Right lobe of liver (tissue), 6 donors: ENCODE results near the gene CTAG1A. TPM values are rescaled to one million over a fixed set of nuclear protein-coding genes. Genes with fewer than 3 reads are reported as not detected.
A peak's percentile ranks its signal among the peaks of the same experiment; 100 is the strongest.
"Not testable (repeated sequence)": the region's sequence is repeated elsewhere in the genome, so short reads cannot be mapped to it uniquely, and the experiment has no call there.

ENCODE experiments used
- ATAC-seq, 4 donors: fragments of 200-7000 bp; cut with Tn5 transposase; one replicate each; pipeline ENCODE4 v1.9.1; 2020; ENCODE audit warnings: mild to moderate bottlenecking in 4 of 4, moderate library complexity in 4 of 4
- DNase-seq, 3 donors: peaks; one replicate each; pipeline ENCODE4 v3.0.0-alpha.2; 2020
- H3K27ac ChIP-seq, 3 donors: fragments of 200-600 bp; one replicate each; pipeline ENCODE4 v1.8.0; 2022
- H3K27me3 ChIP-seq, 2 donors: fragments of 200-600 bp; one replicate each; pipeline ENCODE4 v1.8.0; 2022
- H3K36me3 ChIP-seq, 4 donors: fragments of 200-600 bp; sonication (generic) in 1 of 4; one replicate each; pipeline versions ENCODE4 v1.5.1 to v1.8.0; 2017 to 2022; ENCODE audit warnings: control low read depth in 1 of 4
- H3K4me1 ChIP-seq, 4 donors: fragments of 200-600 bp; sonication (generic) in 1 of 4; one replicate each; pipeline versions ENCODE4 v1.5.1 to v1.8.0; 2017 to 2022; ENCODE audit warnings: control low read depth in 1 of 4
- H3K4me3 ChIP-seq, 3 donors: fragments of 200-600 bp; one replicate each; pipeline ENCODE4 v1.8.0; 2022
- H3K9me3 ChIP-seq, 4 donors: fragments of 200-600 bp; sonication (generic) in 1 of 4; one replicate each; pipeline versions ENCODE4 v1.5.1 to v1.8.0; 2017 to 2022; ENCODE audit warnings: control low read depth in 1 of 4
- POLR2A ChIP-seq: fragments of 450-650 bp; IDR thresholded peaks from one replicate; pipeline ENCODE4 v1.6.1; 2017; ENCODE audit warnings: antibody characterized with exemption, mild to moderate bottlenecking
- WGBS: methylation state at CpG from one replicate; pipeline ENCODE4 v1.1.6; 2018; ENCODE audit warnings: low coverage, low lambda C conversion rate; ENCODE audit not compliant: insufficient coverage; ENCODE audit errors: missing lambda C conversion rate; 5-methylcytosine and 5-hydroxymethylcytosine counted together
- intact Hi-C, 2 donors: fragments of 100-400 bp; cut with DNase I; formaldehyde crosslinking; loops; one replicate each; pipeline versions ENCODE4 v1.11.2 to v1.14.1; 2022
- long read RNA-seq: library from polyadenylated mRNA; unstranded; transcript quantifications from one replicate; pipeline ENCODE4 v2.0.0, GENCODE V29; 2019
- total RNA-seq, 6 experiments: library from RNA; depleted of rRNA in 2 of 6; stranded (reverse); fragments of >200 nt in 2 of 6; fragmentation: NEBNext Ultra II Directional in 3 of 6; extraction: Animal tissue kit (Norgen Biotek cat#: 25700) in 3 of 6; gene quantifications; one replicate each; pipeline versions ENCODE4 v1.1.0 to v1.2.4, GENCODE V29; 2016 to 2023
- TF ChIP-seq, protein P1 (sequence below), 4 donors: fragments of 200-600 bp in 3 of 4; fragments of 450-650 bp in 1 of 4; IDR thresholded peaks; one replicate each; pipeline versions ENCODE4 v1.5.1 to v1.8.0; 2016 to 2022; ENCODE audit warnings: antibody characterized with exemption in 4 of 4, mild to moderate bottlenecking in 2 of 4
- donor health status: DM: no; HTN: yes; CAD: no.
- donor health status: DM: no; HTN: no; CAD: no.
- donor health status: DM: no; HTN: no; CAD: no.
- donor health status: DM: no; HTN: yes; CAD: no.
- donor health status: DM: no; HTN: yes; CAD: no.

CTAG1A gene
- total RNA-seq, result not detected
- long read RNA-seq, result 0 reads

DNA sequence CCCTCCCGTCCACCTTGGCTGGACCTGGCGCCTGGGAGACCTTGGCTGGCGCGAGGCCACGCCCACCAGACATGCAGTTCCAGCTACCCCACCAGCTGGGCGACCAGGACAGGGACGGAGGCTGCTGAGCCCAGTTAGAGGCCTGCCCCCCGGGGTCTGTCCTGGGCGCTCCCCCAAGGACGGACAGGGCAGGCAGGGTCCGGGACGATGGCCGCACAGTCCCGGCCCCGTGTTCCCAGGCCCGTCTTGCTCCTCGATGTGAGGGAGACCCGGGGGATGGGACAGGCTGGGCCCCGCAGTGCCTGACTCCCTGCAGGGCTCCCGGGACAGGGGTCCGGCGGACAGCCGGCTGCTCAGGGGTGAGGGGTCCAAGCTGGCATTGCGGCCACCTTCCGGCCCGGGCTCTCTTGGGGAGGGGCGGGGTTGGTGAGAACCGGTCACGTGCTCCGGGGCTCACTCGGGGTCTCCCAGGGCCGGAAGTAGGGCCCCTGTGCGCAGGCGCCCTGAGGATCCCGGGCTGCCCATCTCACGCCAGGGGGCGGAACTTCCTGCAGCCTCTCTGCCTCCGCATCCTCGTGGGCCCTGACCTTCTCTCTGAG, at the start of gene CTAG1A:
TSS of gene CTAG1A (plus strand) at position 549 of the 599 bp plus-strand sequence. CDS start 74 bp downstream, outside the sequence.
- WGBS, result no CpG with 5 or more reads among the region's 39 CpGs

DNA sequence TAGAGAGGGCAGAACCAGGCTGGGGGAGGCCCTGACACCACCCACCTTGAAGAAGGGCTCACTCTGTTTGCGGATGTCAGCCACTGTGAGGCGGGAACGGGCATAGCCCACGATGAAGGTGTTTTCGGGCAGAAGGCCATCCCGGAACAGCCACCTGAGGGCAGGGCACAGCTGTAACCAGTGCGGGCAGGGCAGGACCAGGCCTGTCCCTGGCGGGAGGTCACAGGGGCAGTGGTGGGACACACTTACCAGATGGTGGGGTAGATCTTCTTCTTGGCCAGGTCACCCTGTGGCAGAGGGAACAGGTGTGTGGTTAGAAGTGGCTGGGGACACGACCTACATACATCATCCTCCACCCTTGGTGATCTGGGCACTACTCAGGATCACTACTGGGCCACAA, 49.0 kb upstream of the CTAG1A start:
- no peak for ATAC-seq
- intact Hi-C loops, result no loop called here
- H3K27me3 ChIP-seq, result no peaks in the 10 kb centered on the region

More for the DNA sequence above, at the start of gene CTAG1A:
- intact Hi-C loops, H3K27me3 ChIP-seq, H3K4me1 ChIP-seq, H3K36me3 ChIP-seq, H3K4me3 ChIP-seq, H3K27ac ChIP-seq, DNase-seq, H3K9me3 ChIP-seq: not testable (repeated sequence)
- ATAC-seq, result peak in 1 of 4 donors; percentile 41

DNA sequence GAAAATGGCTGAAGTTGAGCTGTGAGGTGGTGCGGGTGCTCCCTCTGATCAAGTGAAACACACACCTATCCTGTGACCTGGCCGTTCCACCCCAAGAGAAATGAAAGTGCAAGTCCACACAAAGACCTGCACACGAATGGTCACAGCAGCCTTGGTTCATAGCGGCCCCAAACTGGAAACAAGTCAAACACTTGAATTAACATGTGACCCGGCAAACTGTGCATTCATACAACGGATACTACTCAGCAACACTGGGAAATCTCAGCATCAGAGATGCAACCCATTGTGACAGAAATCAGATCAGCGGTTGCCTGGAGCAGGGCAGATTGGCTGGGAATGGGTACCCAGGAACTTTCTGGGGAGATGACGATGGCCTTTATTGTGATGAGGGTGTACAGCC, 45.9 kb upstream of the CTAG1A start:
- 58% methylated on average over 7 of the region's 8 CpGs for WGBS
- Histone ChIP-seq H3K4me1 (peaks cover 0 to 13% (median 0%) of the 10 kb centered on the region in 4 donors), H3K27ac (no peak overlapping the region), H3K36me3 (no peaks in the 10 kb centered on the region), H3K27me3 (no peaks in the 10 kb centered on the region), H3K9me3 (no peaks in the 10 kb centered on the region), H3K4me3 (no peak overlapping the region)
- ATAC-seq (no peak), DNase-seq (no peak)
- TF ChIP-seq, protein P1, sequence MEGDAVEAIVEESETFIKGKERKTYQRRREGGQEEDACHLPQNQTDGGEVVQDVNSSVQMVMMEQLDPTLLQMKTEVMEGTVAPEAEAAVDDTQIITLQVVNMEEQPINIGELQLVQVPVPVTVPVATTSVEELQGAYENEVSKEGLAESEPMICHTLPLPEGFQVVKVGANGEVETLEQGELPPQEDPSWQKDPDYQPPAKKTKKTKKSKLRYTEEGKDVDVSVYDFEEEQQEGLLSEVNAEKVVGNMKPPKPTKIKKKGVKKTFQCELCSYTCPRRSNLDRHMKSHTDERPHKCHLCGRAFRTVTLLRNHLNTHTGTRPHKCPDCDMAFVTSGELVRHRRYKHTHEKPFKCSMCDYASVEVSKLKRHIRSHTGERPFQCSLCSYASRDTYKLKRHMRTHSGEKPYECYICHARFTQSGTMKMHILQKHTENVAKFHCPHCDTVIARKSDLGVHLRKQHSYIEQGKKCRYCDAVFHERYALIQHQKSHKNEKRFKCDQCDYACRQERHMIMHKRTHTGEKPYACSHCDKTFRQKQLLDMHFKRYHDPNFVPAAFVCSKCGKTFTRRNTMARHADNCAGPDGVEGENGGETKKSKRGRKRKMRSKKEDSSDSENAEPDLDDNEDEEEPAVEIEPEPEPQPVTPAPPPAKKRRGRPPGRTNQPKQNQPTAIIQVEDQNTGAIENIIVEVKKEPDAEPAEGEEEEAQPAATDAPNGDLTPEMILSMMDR (IDR thresholded peaks at IDR 0.05), result no peak
- no peak for TF ChIP-seq POLR2A
- intact Hi-C loops, result no loop called here

More for the DNA sequence above, 49.0 kb upstream of the CTAG1A start:
- H3K4me1 ChIP-seq, result peaks cover 0 to 9% (median 0%) of the 10 kb centered on the region in 4 donors
- no peak for TF ChIP-seq POLR2A
- TF ChIP-seq, protein P1 (IDR thresholded peaks at IDR 0.05), result no peak
- no peak overlapping the region for H3K27ac ChIP-seq
- no peak for DNase-seq
- no peaks in the 10 kb centered on the region for H3K36me3 ChIP-seq
- no peak overlapping the region for H3K4me3 ChIP-seq
- no peaks in the 10 kb centered on the region for H3K9me3 ChIP-seq
- WGBS, result no CpG with 5 or more reads among the region's 9 CpGs

DNA sequence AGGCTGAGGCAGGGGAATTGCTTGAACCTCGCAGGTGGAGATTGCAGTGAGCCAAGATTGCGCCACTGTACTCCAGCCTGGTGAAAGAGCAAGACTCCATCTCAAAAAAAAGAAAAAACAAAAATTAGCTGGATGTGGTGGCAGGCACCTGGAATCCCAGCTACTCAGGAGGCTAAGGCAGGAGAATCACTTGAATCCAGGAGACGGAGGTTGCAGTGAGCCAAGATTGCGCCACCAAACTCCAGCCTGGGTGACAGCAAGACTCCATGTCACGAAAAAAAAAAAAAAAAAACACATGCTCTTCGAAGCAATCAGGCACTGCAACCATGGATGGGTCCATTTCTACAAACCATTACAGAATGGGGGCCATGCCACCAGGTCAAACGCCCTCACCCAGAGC, 44.6 kb upstream of the CTAG1A start:
- H3K36me3 ChIP-seq, DNase-seq, H3K27me3 ChIP-seq, ATAC-seq, H3K9me3 ChIP-seq, intact Hi-C loops: not testable (repeated sequence)
- Histone ChIP-seq H3K4me1 (peaks cover 0 to 20% (median 0%) of the 10 kb centered on the region in 4 donors), H3K27ac (peak overlapping the region in 2 of 3 donors; percentile 70 to 75), H3K4me3 (peak overlapping the region; percentile 33 to 54 (median 47))
- whole genome bisulfite sequencing, result 62% methylated on average over 7 of the region's 7 CpGs

DNA sequence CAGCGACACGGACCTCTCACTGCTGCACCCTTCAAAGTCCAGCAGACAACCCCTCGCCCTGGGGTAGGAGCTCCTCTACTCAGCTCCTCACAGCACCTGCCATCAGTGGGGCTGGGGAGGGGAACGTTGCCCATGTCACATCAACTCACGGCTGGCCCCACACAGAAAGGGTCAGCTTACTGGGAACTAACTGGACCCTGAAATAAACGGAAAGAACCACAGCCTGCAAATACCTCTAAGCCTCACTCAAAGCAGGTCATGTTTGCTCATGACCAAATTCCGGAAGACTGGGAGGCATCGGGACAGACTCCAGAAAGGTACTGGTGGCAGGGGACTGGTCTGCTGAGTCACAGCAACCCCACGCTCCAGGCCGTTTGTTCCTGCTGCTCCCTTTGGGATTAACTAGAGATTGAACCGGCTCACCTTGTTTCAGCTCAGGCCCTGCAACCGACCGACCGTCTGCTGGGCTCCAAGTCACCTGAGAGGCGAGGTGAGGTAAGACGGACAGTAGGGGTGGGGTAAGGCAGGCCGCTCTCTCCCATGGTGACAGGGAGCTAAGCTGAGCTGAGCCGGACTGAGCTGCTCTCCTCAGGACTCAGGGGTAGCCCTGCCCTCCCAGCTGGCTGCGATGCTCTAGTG, 43.9 kb upstream of the CTAG1A start:
- whole genome bisulfite sequencing, result 48% methylated on average over 8 of the region's 19 CpGs
- intact Hi-C loops, result no loop called here
- Histone ChIP-seq H3K36me3 (no peaks in the 10 kb centered on the region), H3K9me3 (no peaks in the 10 kb centered on the region), H3K4me1 (peaks cover 0 to 26% (median 0%) of the 10 kb centered on the region in 4 donors), H3K4me3 (peak overlapping the region; percentile 33 to 54 (median 47)), H3K27ac (peak overlapping the region; percentile 47 to 75 (median 70)), H3K27me3 (no peaks in the 10 kb centered on the region)
- TF ChIP-seq, protein P1 (IDR thresholded peaks at IDR 0.05), result no peak
- peak; percentile 73 for TF ChIP-seq POLR2A
- peak; percentile 56 to 72 (median 62) for ATAC-seq
- peak; percentile 65 to 70 (median 68) for DNase-seq
